Measurements from ENCODE around the gene ANKS6.

ANKS6 gene

DNA sequence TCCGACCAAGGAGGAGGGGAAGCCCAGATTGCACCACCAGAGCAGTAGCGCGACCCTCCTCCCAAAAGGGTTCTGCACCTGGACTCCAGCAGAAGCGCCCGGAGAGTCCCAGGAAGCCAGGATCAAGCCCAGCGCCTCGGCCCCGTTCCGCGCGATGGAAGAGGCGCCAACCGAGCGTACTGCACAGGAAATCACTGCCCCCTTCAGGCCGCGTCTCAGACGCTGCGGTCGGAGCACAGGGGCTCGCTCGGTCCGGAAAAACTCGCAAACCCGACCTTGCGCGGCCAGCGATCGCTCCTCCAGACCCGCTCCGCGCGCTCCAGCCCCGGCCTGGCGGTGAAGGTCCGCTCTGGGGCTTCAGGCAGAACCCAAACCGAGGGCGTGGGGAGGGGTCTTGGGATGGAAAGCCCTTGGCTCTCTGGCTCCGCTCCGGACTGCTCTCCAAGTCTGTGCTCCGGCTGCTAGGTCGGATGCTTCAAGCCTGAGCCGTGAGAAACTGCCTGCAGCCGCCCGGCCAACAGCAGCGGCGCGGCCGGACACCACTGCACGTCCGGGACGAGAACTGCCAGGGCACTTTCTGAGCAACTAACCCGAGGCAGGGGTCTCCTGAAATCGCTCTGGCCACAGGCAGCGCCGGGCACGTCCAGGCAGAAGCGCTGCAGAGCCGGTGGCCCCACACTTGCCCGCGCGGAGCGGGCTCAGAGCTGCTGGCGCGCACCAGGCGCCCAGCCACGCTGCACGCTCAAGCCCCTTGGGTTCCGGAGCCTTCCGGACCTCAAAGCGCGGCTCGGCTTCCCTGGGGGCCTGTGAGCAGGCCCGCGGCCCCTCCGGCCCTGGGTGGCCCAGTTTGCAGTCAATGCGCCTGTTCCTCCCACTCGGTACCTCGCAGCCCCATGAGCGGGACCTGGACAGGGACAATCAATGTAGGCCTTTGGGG lies 88.9 kb downstream of the ANKS6 start:
- Histone ChIP-seq H4K20me1 (peaks cover 0 to 37% (median 9%) of the 10 kb centered on the region in 11 experiments; a peak in 12 of 22 replicates), H3K4me2 (peak overlapping the region; percentile 64 to 97 (median 90)), H3K4me3 (peak overlapping the region; percentile 9 to 64 (median 52)), H3K36me3 (no peaks in the 10 kb centered on the region), H3K27me3 (peaks cover 49 to 67% (median 55%) of the 10 kb centered on the region in 11 experiments), H3K27ac (no peak overlapping the region), H3K9ac (peak overlapping the region in 2 of 11 experiments; percentile 14 to 16; a peak in 2 of 22 replicates), H3K9me3 (replicated peaks in 1 of 11) (peaks cover 0 to 6% (median 0%) of the 10 kb centered on the region in 11 experiments; a peak in 1 of 22 replicates), H3K4me1 (peaks cover 11 to 31% (median 19%) of the 10 kb centered on the region in 10 experiments; a peak in 18 of 20 replicates)
- TF ChIP-seq Cebpa-rat (IDR thresholded peaks at IDR 0.05), result no peak

DNA sequence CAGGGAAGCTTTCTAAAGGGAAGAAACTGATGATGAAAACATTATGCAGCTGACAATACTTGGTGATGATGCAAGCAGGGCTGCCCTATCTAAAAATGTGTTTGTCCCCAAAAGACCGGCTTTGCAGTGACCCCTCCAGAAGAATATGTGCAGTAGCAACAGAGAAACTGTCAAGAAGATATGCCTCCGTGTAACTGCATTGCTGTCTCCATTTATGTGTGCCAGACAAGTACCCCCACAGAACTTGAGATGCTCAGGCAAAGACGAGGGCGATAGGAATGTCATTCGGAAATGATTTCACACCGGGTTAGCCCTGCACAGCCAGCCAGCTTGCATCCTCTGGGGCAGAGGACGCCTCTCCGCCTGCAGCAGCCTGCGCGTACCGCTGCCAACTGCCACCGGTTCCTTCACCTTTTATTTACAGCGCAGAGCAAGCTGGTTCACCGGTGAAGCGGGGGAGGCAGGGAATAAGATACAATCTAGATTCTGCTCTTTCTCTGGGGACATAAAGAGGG lies 89.6 kb downstream of the ANKS6 start:
- H3K4me1 ChIP-seq, result peaks cover 11 to 31% (median 19%) of the 10 kb centered on the region in 10 experiments; a peak in 18 of 20 replicates
- H3K27ac ChIP-seq, result no peak overlapping the region
- TF ChIP-seq Cebpa-rat (IDR thresholded peaks at IDR 0.05), result no peak
- peaks cover 49 to 62% (median 55%) of the 10 kb centered on the region in 11 experiments for H3K27me3 ChIP-seq
- peak overlapping the region; percentile 64 to 97 (median 90) for H3K4me2 ChIP-seq
- 0 out of 22 replicates have a peak overlapping the region, but pooled peaks of 1 of the 11 experiments have one; percentile 16 for H3K9ac ChIP-seq
- peaks cover 0 to 6% (median 0%) of the 10 kb centered on the region in 11 experiments; a peak in 1 of 22 replicates for H3K9me3 ChIP-seq (replicated peaks in 1 of 11)
- H4K20me1 ChIP-seq, result peaks cover 0 to 37% (median 9%) of the 10 kb centered on the region in 11 experiments; a peak in 12 of 22 replicates
- H3K4me3 ChIP-seq, result peak overlapping the region; percentile 9 to 64 (median 52); a peak in 14 of 20 replicates
- H3K36me3 ChIP-seq, result no peaks in the 10 kb centered on the region

DNA sequence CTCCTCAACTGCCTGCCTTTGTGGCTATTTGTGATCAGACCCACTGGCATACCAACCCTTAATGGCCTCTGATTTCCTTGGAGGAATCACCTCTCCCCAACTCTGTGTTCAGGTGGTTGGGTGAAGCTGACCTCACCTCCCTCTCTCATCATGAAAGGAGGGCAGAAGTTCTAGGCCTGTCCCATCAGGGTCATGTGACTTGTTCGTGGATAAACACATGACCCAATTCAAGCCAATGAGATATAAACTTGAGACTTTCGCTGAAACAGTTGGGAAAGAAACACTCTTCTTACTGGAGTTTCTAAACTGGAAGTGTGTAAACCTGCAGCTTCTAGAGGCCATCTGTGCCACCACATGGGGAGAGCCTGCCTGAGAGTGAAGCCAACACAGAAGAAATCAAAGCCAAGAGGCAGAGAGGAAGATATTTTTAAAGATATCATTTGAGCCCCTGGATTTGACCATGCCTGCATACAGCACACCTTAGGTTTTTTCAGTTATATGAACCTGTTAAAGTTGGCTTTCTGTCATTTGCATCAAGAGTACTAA lies 93.4 kb downstream of the ANKS6 start:
- Histone ChIP-seq H3K4me3 (no peak overlapping the region), H3K9ac (no peak overlapping the region), H3K4me2 (no peak overlapping the region), H3K27ac (no peak overlapping the region), H4K20me1 (peaks cover 0 to 19% (median 5%) of the 10 kb centered on the region in 11 experiments; a peak in 11 of 22 replicates), H3K36me3 (no peaks in the 10 kb centered on the region), H3K4me1 (peaks cover 10 to 20% (median 14%) of the 10 kb centered on the region in 10 experiments; a peak in 18 of 20 replicates), H3K27me3 (peaks cover 20 to 27% (median 23%) of the 10 kb centered on the region in 11 experiments), H3K9me3 (replicated peaks in 1 of 11) (no peaks in the 10 kb centered on the region)
- TF ChIP-seq Cebpa-rat (IDR thresholded peaks at IDR 0.05), result no peak

DNA sequence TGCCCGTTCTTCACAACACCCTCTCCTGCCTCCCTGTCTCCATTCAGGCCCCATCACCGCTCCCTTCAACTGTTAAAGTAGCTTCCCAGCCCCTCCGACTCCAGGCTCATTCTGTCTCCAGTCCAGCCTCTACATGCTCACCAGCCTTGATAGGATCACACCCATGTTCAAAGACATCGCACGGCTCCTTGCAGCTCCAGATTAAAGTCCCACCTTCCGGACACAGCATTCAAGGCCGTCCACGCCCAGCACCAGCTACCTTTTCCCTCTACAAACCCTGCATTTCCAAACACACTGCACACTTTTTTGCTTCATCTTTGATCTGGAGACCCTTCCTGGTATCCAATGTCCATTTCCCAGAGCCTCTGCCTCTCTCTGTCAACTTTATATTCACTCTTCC lies 94.0 kb downstream of the ANKS6 start:
- TF ChIP-seq Cebpa-rat (IDR thresholded peaks at IDR 0.05), result no peak
- no peaks in the 10 kb centered on the region for H3K9me3 ChIP-seq (replicated peaks in 1 of 11)
- H4K20me1 ChIP-seq, result peaks cover 0 to 14% (median 0%) of the 10 kb centered on the region in 11 experiments; a peak in 10 of 22 replicates
- no peak overlapping the region for H3K27ac ChIP-seq
- peaks cover 14 to 22% (median 17%) of the 10 kb centered on the region in 11 experiments for H3K27me3 ChIP-seq
- no peak overlapping the region for H3K9ac ChIP-seq
- H3K4me3 ChIP-seq, result no peak overlapping the region
- no peaks in the 10 kb centered on the region for H3K36me3 ChIP-seq
- peaks cover 4 to 14% (median 9%) of the 10 kb centered on the region in 10 experiments; a peak in 18 of 20 replicates for H3K4me1 ChIP-seq
- no peak overlapping the region for H3K4me2 ChIP-seq

DNA sequence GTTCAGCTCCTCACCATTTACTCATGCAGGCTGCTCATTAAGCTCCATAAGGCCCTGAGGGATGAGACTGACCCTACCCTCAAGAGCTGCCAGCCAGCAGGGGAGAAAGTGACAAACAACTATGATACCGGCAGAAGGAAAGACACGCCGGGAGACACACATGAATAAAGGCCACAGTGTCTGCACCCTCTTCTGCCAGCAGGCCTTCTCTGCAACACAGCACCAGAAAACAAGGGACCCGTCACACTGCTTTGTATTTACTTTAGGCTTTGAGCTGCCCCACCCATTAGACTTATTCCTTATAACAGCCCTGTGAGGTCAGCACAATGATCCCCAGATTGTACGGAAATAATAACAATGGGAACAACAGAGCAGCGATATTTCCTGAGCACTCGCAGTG lies 94.8 kb downstream of the ANKS6 start:
- peaks cover 6 to 14% (median 9%) of the 10 kb centered on the region in 11 experiments for H3K27me3 ChIP-seq
- H3K9ac ChIP-seq, result no peak overlapping the region
- no peak overlapping the region for H3K27ac ChIP-seq
- no peak for TF ChIP-seq Cebpa-rat (IDR thresholded peaks at IDR 0.05)
- no peak overlapping the region for H3K4me3 ChIP-seq
- no peak overlapping the region for H3K4me2 ChIP-seq
- H4K20me1 ChIP-seq, result peaks cover 0 to 6% (median 0%) of the 10 kb centered on the region in 11 experiments; a peak in 3 of 22 replicates
- H3K4me1 ChIP-seq, result peaks cover 0 to 6% (median 1%) of the 10 kb centered on the region in 10 experiments; a peak in 11 of 20 replicates
- H3K36me3 ChIP-seq, result no peaks in the 10 kb centered on the region
- no peaks in the 10 kb centered on the region for H3K9me3 ChIP-seq (replicated peaks in 1 of 11)

DNA sequence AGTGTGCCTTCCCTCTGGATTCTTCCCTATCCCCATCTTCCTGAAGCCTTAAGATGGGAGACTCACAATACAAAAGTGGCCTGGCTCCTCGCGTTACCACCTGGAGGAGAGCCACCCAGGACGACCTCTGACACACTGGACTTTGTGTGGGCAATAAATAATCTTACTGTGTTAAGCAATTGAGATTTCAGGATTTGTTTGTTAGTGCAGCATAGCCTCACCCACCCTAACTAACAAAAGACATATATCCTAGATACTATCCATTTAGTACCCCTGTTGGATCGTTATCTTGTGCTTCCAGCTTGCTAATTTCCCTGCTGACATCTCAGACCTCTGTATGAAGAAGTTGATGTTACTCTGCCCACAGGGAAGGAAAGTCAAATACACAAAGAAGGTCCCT lies 95.6 kb downstream of the ANKS6 start:
- Histone ChIP-seq H3K4me1 (no peaks in the 10 kb centered on the region), H3K9me3 (replicated peaks in 1 of 11) (no peaks in the 10 kb centered on the region), H3K27me3 (peaks cover 0 to 6% (median 1%) of the 10 kb centered on the region in 11 experiments; a peak in 12 of 22 replicates), H3K9ac (no peak overlapping the region), H3K27ac (no peak overlapping the region), H4K20me1 (no peaks in the 10 kb centered on the region), H3K4me3 (no peak overlapping the region), H3K4me2 (no peak overlapping the region), H3K36me3 (no peaks in the 10 kb centered on the region)
- no peak for TF ChIP-seq Cebpa-rat (IDR thresholded peaks at IDR 0.05)

DNA sequence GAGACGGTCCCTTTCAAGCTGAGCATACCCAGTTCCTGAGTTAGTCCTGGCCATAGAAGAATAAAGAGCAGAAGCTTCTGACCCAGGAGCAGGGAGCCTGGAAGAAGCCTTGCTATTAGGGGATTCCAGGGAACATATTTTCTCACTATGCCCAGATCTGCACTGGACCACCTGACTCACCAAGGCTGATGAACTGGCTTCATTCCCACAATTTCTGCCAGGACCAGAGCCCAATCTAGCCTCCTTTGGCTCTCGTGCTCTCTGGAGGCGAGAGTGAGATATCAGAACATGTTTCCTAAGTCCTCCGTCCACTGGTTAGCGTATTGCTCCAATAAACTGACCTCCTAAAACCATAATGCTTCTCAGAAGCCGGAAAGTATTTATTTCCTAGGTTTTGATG lies 97.5 kb downstream of the ANKS6 start:
- Histone ChIP-seq H3K9me3 (replicated peaks in 1 of 11) (no peaks in the 10 kb centered on the region), H3K27me3 (no peaks in the 10 kb centered on the region), H3K4me2 (no peak overlapping the region), H3K27ac (no peak overlapping the region), H3K4me3 (no peak overlapping the region), H3K9ac (no peak overlapping the region), H4K20me1 (no peaks in the 10 kb centered on the region), H3K36me3 (no peaks in the 10 kb centered on the region), H3K4me1 (no peaks in the 10 kb centered on the region)
- TF ChIP-seq Cebpa-rat (IDR thresholded peaks at IDR 0.05), result no peak

DNA sequence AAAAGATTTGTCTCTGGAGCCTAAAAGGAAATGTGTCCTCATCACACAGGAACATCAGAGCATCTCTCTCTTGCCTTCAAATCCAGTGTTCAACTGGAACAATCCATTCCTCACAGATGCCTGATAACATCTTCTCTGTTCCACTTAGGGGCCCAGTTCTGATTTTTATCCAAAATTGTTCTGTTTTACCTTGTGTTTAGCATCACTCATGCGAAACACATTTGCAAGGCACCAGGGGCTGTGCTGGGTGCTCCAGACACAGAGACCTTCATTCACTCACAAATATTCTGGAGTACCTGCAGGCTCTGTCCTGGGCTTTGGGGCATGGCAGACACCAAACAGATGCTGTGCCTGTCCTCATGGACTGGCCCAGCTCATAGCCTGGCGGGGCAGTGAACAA lies 101.4 kb downstream of the ANKS6 start:
- Histone ChIP-seq H3K9me3 (replicated peaks in 1 of 11) (no peaks in the 10 kb centered on the region), H3K4me2 (no peak overlapping the region), H4K20me1 (no peaks in the 10 kb centered on the region), H3K4me1 (no peaks in the 10 kb centered on the region), H3K4me3 (no peak overlapping the region), H3K36me3 (no peaks in the 10 kb centered on the region), H3K9ac (no peak overlapping the region), H3K27ac (no peak overlapping the region), H3K27me3 (no peaks in the 10 kb centered on the region)
- no peak for TF ChIP-seq Cebpa-rat (IDR thresholded peaks at IDR 0.05)

DNA sequence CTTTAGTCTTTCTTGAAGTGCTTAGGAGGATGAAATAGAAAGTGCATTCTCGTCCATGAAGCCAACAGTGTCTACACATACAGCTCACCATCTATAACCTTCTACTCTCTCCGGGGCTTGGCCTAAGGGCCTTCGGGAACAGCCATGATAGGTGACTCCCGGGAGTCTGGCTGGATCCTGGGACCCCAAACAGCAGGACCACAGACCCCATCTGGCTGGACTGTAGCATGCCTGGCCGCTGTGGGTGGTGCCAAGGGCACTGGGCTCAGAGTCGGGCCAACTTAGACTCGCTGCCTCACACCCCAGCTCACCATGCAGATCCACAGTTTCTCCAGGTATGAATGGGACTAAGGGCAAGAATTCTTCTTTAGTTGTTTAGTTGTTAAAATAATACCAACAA lies 104.0 kb downstream of the ANKS6 start:
- no peak overlapping the region for H3K9ac ChIP-seq

More for the DNA sequence above, 104.0 kb downstream of the ANKS6 start:
- Histone ChIP-seq H3K4me1 (no peaks in the 10 kb centered on the region), H3K9me3 (replicated peaks in 1 of 11) (no peaks in the 10 kb centered on the region), H3K36me3 (no peaks in the 10 kb centered on the region), H4K20me1 (no peaks in the 10 kb centered on the region), H3K27ac (no peak overlapping the region), H3K4me2 (no peak overlapping the region), H3K27me3 (no peaks in the 10 kb centered on the region), H3K4me3 (no peak overlapping the region)
- TF ChIP-seq Cebpa-rat (IDR thresholded peaks at IDR 0.05), result no peak
